GM21367 (cell line): ENCODE data around the gene PHYHIPL.
"Not testable (repeated sequence)": the region's sequence is repeated elsewhere in the genome, so short reads cannot be mapped to it uniquely, and the experiment has no call there.

Experiments
- ATAC-seq: cut with Tn5 transposase; IDR thresholded peaks from one replicate; pipeline ENCODE4 v1.9.1; 2021; ENCODE audit not compliant: unreplicated experiment

The PHYHIPL gene

DNA sequence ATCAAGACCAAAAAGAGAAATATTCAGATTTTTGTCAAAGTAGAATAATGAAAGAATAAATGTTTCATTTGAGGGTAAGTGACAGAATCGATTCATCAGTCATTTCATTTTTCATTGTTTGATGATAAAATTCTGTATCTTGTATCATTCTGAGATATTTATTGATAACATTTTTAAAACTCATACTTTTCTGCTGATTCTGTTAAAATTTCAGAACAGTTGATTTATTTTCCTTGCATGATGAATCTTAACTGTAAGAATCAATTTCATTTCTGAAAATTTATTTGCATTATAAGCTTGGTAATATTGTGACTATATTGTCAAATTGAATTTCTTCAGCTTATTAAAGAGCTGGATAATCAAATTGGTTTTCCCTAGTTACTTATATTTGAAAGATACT is 13.9 kb downstream of the PHYHIPL start:
- ATAC-seq: no peak

DNA sequence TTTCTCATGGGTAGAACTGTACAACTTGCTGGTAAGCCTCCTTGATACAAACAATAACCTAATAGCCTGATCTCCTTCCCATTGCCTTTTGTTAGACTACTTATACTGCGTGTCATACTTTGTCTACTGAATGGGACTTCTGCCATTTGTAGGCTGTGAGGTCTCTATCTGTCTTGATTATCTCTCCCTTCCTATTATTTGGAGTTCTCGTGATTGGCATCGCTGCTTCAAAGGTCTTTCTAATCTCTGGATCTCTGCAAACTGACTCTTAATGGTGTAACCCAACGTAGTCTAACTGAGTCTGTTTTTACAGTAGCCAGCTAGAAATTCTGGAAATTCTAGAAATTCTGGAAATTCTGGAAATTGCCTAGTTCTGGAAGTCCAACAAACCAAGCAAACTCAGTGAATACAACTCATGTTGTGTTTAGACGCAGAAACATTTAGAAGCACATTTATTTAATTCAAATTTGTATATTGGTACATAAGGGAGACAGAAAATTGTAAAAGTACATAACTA is 29.8 kb downstream of the PHYHIPL start:
- no peak for ATAC-seq

DNA sequence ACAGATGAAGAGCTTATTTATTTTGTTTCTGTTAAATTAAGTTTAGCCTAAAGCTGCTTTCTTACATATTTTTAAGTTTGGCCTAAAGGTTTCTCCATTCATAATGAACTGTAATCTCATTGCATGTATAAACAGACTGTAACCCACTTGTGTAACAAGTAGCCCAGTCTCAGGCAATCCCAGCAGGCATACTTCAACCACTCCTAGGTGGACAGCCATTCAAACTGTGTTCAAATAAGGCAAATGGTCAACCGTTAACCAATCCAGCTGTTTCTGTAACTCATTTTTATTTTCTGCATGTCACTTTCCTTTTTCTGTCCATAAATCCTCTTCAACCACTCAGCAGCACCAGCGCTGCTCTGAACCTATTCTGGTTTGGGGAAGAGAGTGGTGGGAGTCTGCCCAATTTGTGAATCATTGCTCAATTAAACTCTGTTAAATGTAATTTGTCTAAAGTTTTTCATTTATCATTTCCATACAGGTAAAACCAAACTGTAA is 35.9 kb downstream of the PHYHIPL start:
- ATAC-seq: no peak

DNA sequence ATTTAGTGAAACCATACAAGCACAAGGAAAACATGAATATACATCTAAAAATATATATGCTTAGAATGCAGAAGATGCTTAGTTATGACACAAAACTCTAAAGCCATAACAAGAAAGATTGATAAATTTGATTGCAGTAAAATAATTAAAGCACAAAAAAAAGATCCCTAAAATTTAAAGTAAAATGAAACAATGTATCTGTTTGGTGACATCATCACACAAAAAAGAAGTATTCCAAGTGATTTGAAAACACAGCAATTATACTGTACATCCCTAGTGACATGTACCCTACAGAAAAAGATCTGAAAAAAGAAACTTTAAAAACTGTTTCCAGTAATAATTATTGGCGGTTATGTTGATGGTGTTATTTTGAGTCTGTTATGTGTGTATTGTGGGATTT is 37.7 kb downstream of the PHYHIPL start:
- no peak for ATAC-seq

DNA sequence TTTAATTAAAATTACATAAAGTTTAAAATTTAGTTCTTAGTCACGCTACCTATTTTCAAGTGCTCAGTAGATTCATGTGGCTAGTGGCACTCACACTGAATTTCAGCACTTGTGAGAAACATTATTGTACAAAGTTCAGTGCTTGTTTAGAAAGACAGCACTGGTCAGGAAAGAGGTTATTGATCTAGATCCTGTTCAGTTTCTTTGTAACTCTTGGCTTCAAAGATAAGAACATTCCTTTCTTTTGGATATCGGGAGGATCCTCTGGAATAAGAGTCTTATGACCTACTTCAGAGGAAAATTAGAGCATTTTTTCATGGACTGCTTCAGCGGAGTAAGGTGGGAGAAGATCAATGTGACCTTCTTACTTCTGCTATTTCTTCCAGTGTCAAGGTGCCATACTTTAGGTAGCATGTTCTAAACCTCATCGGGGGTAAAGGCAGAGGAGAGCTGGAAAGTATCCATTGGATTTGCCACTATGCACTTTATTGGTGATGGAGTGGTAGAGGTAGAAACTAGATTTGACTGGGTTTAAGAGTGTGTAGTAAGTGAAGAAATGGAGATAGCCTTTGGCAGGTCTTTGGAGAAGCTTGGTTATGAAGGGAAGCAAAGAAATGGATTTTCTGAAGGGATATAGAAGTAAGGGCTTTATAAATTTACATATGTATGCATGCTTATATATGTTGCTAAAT is 39.9 kb downstream of the PHYHIPL start:
- ATAC-seq: no peak

DNA sequence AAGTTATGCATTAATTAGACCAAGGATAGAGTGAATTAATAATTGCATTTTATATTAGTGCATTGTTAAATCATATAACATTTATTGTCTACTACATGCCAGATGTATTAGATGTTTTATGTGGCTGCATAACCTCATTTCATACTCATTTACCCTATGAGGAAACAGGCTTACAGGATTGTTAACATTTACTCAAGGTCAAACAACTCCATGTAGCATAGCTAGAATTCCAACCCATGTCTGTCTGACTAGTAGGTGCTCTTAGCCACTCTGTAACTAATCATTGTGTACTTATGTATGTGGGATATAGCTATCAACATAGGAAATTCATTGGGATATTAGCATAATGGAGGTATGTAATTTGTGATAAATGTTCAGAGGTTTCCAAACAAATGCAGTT is 46.3 kb downstream of the PHYHIPL start:
- no peak for ATAC-seq

DNA sequence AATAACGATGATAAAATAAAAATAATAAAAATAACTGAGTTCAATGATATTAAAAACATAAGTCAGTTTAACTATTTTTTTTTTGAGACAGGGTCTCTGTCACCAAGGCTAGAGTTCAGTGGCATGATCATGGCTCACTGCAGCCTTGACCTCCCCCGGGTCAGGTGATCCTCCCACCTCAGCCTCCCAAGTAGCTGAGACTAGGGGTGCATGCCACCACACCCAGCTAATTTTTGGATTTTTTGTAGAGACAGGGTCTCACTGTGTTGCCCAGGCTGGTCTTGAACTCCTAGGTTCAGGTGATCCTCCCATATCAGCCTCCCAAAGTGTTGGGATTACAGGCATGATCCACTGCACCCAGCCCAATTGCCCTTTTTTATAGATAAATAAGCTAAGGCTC is 47.2 kb downstream of the PHYHIPL start:
- ATAC-seq: not testable (repeated sequence)

DNA sequence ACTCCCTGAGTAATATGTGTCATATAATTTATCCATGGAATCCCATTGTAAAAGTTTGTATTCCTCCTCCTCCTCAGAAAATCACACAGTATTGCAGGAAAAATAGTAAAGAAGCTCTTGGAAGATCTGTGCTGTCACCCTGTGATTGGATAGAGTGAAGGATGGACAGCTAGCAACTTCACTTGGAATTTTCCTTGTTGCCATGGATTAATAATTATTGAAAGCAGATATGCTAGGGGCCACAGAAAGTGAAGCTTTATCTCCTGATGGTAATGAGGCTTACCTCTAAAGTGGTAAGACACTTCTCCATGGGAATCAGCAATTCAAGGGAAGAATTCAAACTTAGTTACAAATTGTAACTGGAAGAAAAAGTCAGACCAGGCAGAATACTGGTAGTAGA is 48.8 kb downstream of the PHYHIPL start:
- no peak for ATAC-seq

DNA sequence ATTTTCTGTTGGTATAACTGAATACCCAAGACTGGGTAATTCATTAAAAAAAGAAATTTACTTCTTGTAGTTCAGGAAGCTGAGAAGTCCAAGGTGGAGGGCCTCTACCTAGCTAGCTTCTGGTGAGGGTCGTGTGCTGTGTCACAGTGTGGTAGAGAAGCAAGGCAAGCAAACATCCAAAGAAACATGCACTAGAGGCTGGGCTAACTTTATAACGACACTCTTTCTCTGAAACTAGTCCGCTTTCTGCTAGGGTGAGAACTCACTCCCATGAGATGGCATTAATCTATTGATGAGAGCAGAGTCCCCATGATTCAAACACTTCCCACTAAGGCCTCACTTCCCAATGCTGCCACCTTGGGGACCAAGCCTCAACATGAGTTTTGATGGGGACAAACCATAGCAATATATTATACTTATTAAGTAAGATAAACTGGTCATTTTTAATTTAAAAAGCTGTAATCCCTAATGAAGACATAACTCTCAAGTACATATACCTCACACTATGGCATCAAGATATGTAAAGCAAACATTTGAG is 50.8 kb downstream of the PHYHIPL start:
- no peak for ATAC-seq

DNA sequence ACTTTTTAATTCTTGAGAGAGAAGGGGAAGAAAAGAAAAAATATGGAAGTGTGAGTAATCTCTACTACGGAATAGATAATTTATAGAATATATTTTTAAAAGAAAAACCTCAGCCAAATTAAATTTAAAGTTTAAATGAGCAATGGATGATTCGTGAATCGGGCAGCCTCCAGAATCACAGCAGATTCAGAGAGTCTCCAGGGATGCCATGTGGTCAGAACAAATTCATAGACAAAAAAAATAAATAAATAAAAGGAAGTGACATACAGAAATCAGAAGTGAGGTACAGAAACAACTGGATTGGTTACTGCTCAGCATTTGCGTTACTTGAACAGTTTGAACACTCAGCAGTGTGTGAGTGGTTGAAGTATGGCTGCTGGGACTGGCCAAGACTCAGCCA is 53.0 kb downstream of the PHYHIPL start:
- no peak for ATAC-seq

DNA sequence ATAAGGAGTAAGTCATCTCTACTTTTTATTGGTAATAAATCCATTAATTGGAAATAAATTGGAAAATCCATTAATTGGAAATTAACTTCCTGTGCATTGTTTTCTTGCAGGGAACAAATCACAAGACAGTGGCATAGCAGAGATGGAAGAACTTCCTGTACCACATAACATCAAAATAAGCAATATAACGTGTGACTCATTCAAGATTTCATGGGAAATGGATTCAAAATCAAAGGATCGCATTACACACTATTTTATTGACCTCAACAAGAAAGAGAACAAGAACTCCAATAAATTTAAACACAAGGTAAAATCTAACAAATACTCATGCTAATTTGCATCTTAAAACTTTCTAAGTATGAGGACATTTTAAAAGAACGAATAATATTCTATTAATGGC is 57.8 kb downstream of the PHYHIPL start:
- no peak for ATAC-seq

DNA sequence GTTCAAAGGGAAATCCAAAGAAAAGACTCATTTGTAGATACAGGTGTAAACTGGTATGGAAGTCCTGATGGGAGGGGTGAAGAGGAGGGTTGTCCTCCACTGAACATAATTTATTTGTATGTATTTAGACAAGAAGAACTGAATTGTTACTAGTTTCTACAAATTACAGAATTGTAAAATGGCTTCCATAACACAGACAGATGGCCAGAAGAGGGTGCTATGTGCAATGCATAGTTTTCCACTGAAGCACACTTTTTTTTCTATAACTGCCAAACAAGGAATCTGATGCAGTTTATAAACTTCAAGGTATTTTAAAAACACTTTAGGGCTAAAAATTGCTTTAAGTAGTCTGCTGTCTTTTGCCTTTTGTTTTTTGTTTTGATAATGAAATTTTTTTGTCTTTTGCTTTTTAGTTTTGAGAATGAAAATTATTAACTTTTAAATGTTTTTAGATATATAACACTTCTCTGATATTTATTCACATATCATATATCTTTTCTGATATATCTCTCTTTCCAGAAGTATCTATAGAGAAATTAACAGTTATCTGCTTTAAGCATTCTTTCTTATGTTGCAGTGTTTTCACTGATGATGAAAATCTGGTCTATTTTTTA is 58.5 kb downstream of the PHYHIPL start:
- no peak for ATAC-seq

DNA sequence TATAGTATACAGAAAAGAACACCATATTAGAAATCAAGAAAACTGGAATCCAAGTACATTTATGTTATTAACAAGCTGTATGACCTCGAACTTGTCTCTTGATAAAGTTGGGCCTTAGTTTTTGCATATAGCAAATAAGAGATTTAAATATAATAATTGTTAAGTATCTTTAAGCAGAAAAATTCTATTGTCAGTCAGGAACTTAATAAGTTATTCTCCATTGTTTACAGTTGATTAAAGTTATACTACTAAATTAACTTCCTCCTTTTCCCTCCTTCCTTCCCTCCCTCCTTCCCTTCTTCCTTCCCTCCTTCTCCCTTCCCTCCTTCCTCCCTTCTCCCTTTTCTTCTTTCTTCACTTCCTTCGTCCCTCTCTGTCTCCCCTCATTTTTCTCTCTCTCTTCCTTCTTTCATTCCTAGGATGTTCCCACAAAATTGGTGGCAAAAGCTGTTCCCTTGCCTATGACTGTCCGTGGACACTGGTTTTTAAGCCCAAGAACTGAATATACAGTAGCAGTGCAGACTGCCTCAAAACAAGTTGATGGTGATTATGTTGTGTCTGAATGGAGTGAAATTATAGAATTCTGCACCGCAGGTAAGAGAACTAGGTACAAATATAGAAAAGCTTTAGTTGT is 59.7 kb downstream of the PHYHIPL start:
- ATAC-seq: no peak

DNA sequence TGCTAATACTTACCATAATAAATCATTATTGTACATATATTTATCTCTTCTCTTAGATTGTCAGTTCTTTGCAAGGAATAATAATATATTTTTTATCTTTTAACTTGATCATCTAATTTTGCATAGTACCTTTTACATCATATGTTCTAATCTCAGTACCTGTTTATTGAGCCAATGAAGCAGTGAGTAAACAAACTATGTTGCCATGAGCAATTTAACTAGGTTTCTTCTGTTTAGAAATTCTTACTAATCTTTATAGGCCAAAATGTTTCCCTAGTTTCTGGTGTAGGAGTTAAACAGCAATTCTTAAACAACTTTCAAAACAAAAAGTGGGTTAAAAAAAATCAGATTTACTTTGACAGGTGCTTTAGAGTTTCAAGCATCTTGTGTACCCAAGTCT is 61.3 kb downstream of the PHYHIPL start:
- ATAC-seq: no peak

DNA sequence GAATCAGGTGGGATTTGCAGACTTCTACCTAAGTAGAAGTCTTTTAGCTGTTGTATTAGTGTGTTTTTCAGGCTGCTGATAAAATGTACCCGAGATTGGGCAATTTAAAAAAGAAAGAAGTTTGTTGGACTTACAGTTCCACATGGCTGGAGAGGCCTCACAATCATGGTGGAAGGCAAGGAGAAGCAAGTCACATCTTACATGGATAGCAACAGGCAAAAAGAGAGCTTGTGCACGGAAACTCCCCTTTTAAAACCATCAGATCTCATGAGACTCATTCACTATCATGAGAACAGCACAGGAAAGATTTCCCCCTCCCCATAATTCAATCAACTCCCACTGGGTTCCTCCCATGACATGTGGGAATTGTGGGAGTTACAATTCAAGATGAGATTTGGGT is 62.7 kb downstream of the PHYHIPL start:
- not testable (repeated sequence) for ATAC-seq

DNA sequence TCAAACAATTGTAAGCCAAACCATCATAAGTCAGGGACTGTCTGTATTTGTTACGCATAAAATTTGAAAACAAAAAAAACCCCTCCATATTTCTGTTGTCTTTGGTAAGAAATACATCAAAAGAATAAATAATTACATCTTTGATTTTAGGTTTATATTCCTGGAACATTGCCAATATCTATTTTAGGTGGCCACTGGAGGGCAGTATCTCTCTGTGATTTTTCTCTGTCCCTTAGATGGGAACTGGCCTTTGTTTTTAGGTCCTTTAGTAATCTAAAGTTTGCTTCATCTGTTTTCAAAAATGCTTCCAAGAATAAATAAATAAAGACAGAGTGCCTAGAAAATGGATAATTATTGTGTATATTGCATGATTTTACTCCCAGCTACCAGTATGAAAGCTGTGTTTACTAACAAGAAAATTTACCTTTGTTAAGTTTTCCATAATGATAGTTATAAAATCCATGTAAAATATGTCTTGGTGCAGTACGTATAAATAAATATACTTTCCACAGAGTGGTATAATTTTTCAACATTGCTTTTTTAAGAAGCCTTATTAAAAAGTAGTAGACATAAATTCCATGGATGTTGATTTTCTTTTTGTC is 64.2 kb downstream of the PHYHIPL start:
- ATAC-seq: no peak

DNA sequence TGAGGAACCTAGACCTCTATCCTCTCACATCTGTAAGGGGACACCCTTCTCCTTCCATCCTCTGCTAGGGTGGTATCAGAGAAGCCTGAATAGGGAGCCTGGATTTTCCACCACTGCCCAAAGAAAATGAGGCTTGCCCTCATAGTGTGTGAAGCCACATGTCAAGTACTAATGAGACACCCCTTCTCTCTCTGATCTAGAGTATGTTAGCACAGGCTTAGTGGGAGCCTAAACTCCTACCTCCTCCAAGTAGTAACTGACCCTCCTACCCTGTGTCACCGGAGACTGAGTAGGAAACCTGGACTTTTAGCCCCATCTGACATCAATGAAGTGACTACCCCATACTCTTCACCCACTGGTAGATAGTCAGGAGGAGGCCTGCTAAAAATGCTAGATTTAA is 65.6 kb downstream of the PHYHIPL start:
- no peak for ATAC-seq

DNA sequence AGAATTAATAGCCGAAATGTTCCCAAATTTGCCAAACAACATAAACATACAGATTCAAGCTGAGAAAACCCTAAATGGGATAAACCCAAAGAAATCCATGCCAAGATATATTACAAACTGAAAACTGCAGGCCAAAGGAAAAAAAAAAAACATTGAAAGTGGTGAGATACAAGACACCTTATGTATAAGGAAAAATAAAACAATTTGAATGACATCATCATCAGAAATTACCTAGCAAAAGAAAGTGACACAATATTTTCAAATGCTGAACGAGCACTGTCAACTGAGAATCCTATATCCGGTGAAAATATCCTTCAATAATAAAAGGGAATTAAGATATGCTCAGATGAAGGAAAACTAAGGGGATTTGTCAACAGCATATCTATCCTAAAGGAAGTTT is 66.5 kb downstream of the PHYHIPL start:
- ATAC-seq: no peak

DNA sequence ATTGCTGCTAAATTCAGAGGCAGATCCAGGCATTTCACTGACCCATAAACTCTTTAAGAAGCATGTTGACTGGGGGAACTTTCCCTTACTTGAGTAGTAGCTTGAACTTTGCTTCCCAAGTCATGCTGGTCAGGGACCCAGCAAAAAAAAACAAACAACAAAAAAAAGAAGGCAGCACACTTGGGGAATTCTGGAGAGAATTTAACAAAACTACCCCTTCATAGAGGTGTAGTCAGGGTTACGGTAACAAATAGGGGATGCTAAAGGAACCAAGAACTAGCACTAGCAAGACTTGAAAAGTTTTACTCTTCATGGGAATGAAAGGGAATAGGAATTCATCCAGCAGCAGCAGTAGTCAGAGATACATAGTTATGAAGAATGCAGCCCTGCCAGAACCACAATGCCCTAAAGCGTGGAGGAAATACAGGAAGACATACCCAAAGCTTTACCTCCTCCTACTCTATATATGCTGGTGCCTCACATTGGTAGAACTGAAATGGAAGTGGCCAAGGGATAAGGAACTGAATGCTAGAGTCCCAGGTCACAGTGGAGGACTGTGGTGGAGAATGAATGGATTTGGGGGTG is 67.3 kb downstream of the PHYHIPL start:
- ATAC-seq: no peak

DNA sequence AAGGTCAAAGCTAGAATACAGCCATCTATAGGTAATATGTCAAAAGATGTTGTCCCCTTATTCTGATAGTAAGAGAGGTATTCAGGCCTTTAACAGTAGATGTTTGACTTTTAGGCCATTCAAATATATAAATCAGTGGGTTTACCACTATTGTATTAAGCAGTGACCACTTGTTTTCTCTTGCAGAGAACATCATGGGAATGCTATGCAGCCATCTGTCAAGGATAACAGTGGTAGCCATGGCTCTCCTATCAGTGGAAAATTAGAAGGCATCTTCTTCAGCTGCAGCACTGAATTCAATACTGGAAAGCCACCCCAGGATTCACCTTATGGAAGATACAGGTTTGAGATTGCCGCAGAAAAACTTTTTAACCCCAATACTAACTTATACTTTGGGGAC is 68.4 kb downstream of the PHYHIPL start:
- no peak for ATAC-seq

DNA sequence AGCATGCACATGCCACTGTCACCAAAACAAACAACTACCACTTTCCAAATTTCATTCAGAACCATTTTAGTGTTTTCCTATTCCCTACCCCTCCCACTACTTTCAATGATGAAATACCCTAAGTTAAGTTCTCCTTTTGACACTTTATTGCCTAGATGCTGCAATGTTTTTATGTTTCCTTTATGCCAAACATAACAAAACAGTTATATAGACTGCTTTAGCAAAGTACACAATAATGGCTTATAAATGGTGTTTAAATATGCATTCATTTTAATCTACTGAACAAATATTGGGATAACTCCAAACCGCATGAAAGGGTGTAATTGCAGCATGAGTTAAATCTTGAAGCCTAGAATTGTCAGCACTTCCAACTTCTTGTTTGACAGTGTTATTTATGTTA is 69.2 kb downstream of the PHYHIPL start:
- no peak for ATAC-seq
